ENCODE data around the gene QSER1.

DNA sequence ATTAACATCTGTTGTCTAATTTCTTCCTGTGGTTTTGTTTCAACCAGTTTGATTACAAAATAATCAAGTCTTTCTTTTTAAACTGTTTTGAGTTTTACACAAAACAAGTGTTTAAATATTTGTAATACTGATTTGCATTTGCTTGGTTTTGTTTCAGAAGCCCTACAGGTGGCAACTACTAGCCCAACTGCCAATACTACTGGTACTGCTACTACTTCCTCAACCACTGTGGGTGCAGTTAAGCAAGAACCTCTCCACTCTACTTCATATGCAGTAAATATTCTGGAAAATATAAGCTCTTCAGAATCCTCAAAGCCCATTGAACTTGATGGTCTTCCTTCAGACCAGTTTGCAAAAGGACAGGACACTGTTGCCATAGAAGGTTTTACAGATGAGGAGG lies 61.1 kb downstream of the QSER1 start:
- TF ChIP-seq, protein P1, sequence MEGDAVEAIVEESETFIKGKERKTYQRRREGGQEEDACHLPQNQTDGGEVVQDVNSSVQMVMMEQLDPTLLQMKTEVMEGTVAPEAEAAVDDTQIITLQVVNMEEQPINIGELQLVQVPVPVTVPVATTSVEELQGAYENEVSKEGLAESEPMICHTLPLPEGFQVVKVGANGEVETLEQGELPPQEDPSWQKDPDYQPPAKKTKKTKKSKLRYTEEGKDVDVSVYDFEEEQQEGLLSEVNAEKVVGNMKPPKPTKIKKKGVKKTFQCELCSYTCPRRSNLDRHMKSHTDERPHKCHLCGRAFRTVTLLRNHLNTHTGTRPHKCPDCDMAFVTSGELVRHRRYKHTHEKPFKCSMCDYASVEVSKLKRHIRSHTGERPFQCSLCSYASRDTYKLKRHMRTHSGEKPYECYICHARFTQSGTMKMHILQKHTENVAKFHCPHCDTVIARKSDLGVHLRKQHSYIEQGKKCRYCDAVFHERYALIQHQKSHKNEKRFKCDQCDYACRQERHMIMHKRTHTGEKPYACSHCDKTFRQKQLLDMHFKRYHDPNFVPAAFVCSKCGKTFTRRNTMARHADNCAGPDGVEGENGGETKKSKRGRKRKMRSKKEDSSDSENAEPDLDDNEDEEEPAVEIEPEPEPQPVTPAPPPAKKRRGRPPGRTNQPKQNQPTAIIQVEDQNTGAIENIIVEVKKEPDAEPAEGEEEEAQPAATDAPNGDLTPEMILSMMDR (IDR thresholded peaks at IDR 0.05), result no peak
- no peak for TF ChIP-seq POLR2A (IDR thresholded peaks at IDR 0.05)

All from body of pancreas (tissue), 4 donors.